Keratinocyte (primary cell): ENCODE results near the gene NOP14.

Experiments used
- CTCF ChIP-seq, 3 experiments: IDR thresholded peaks in 1 of 3; conservative IDR thresholded peaks in 1 of 3; optimal IDR thresholded peaks in 1 of 3; 2 replicates in 2 of 3; 3 replicates in 1 of 3; pipeline versions ENCODE3 to v1.5.1; 2011; ENCODE audit warnings: low read length in 3 of 3, mild to moderate bottlenecking in 3 of 3, moderate library complexity in 2 of 3, control low read depth in 1 of 3, inconsistent platforms in 1 of 3; ENCODE audit not compliant: insufficient read depth in 2 of 3; ENCODE audit errors: extremely low read depth in 1 of 3
- EZH2 ChIP-seq: IDR thresholded peaks from one replicate; pipeline ENCODE4 v1.6.1; 2012; ENCODE audit warnings: inconsistent platforms, mild to moderate bottlenecking, low read length, moderate library complexity

GRCh38 chr4:2934077-2934812, 29.0 kb downstream of the NOP14 start:
- TF ChIP-seq EZH2: no peak
- no peak for TF ChIP-seq CTCF (optimal IDR thresholded peaks at IDR 0.05 in 1 of 3, IDR thresholded peaks at IDR 0.05 in 1 of 3, conservative IDR thresholded peaks at IDR 0.05 in 1 of 3; ENCODE audit: extremely low read depth in 1 of 3, insufficient read depth in 2 of 3, low read length in 3 of 3)
